IMR-90 (cell line): ENCODE data around the gene SRC. TPM values are rescaled to one million over a fixed set of nuclear protein-coding genes. Genes with fewer than 3 reads are reported as not detected.
"Not testable (repeated sequence)": the region's sequence is repeated elsewhere in the genome, so short reads cannot be mapped to it uniquely, and the experiment has no call there.

ENCODE experiments used
- ATAC-seq: fragments of 200-7000 bp; cut with Tn5 transposase; 2 replicates; pipeline ENCODE4 v1.9.1; 2020; ENCODE audit warnings: low read depth, mild to moderate bottlenecking, moderate library complexity
- BruUV-seq: library from RNA; stranded (reverse); fragments of 400-500 nt; replicated peaks from 2 replicates; lab custom pipeline; 2021; lab: Mats Ljungman, UMichigan
- CTCF ChIA-PET: fragments of 300-600 bp; formaldehyde crosslinking; extraction: SDS; loops from one replicate; lab custom pipeline; 2021; ENCODE audit warnings: antibody characterized with exemption; lab: Yijun Ruan, JAX
- POLR2A ChIA-PET: fragments of 300-600 bp; sonication (Branson Sonifier 250); formaldehyde crosslinking; loops from one replicate; lab custom pipeline; 2022; ENCODE audit warnings: antibody characterized with exemption; ENCODE audit not compliant: unreplicated experiment; lab: Charles Lee
- DNase-seq: peaks from one replicate; pipeline ENCODE4 v3.0.0; 2013
- H2AFZ ChIP-seq: replicated peaks from 2 replicates; pipeline ENCODE3; 2013; ENCODE audit warnings: low read length, mild to moderate bottlenecking; ENCODE audit not compliant: poor library complexity
- H2AK5ac ChIP-seq: 2 replicates; pipeline ENCODE4 v1.6.1; 2013; ENCODE audit warnings: low read depth, low read length, inconsistent platforms
- H2AK9ac ChIP-seq: replicated peaks from 2 replicates; pipeline ENCODE3; 2013; ENCODE audit warnings: mild to moderate bottlenecking, low read depth, low read length, moderate library complexity; ENCODE audit not compliant: poor library complexity
- H2BK120ac ChIP-seq: 2 replicates; pipeline ENCODE4 v1.6.1; 2013; ENCODE audit warnings: low read depth, low read length, inconsistent platforms
- H2BK15ac ChIP-seq: 3 replicates; pipeline ENCODE4 v1.6.1; 2013; ENCODE audit warnings: low read depth, low read length, inconsistent platforms
- H2BK20ac ChIP-seq: 2 replicates; pipeline ENCODE4 v1.6.1; 2013; ENCODE audit warnings: low read depth, mild to moderate bottlenecking, inconsistent platforms, low read length, moderate library complexity
- H2BK5ac ChIP-seq: 2 replicates; pipeline ENCODE4 v1.6.1; 2013; ENCODE audit warnings: mild to moderate bottlenecking, low read depth, low read length, inconsistent platforms; ENCODE audit not compliant: poor library complexity, severe bottlenecking
- H3K14ac ChIP-seq: replicated peaks from 2 replicates; pipeline ENCODE4 v1.6.1; 2013; ENCODE audit warnings: low read depth, low read length, inconsistent platforms
- H3K18ac ChIP-seq: 2 replicates; pipeline ENCODE4 v1.6.1; 2013; ENCODE audit warnings: low read depth, low read length, control low read depth
- H3K23ac ChIP-seq: 2 replicates; pipeline ENCODE4 v1.6.1; 2013; ENCODE audit warnings: low read depth, low read length, inconsistent platforms
- H3K27ac ChIP-seq: 2 replicates; pipeline ENCODE4 v1.5.1; 2013; ENCODE audit warnings: mild to moderate bottlenecking, control low read depth, low read length; ENCODE audit not compliant: insufficient read depth
- H3K27me3 ChIP-seq: 2 replicates; pipeline ENCODE4 v1.6.1; 2013; ENCODE audit warnings: low read length; ENCODE audit not compliant: control insufficient read depth, insufficient read depth
- H3K36me3 ChIP-seq: 2 replicates; pipeline ENCODE4 v1.6.1; 2013; ENCODE audit warnings: low read length, mixed read lengths; ENCODE audit not compliant: control insufficient read depth, insufficient read depth
- H3K4ac ChIP-seq: 2 replicates; pipeline ENCODE4 v1.6.1; 2013; ENCODE audit warnings: low read depth, low read length, inconsistent platforms
- H3K4me1 ChIP-seq: 2 replicates; pipeline ENCODE4 v1.6.1; 2013; ENCODE audit warnings: low read length, mixed read lengths; ENCODE audit not compliant: control insufficient read depth, insufficient read depth
- H3K4me2 ChIP-seq: 2 replicates; pipeline ENCODE4 v1.6.1; 2013; ENCODE audit warnings: low read depth, mild to moderate bottlenecking, control low read depth, low read length, moderate library complexity
- H3K4me3 ChIP-seq: 2 replicates; pipeline ENCODE4 v1.5.1; 2013; ENCODE audit warnings: low read depth, mild to moderate bottlenecking, control low read depth, low read length, moderate library complexity; ENCODE audit not compliant: insufficient read depth
- H3K56ac ChIP-seq: 2 replicates; pipeline ENCODE4 v1.6.1; 2013; ENCODE audit warnings: low read length, inconsistent platforms; ENCODE audit not compliant: insufficient read depth; ENCODE audit errors: extremely low read depth
- H3K79me1 ChIP-seq, 2 experiments: 2 replicates each; pipeline ENCODE4 v1.6.1; 2013; ENCODE audit warnings: low read length in 2 of 2, inconsistent platforms in 1 of 2, low read depth in 1 of 2
- H3K9ac ChIP-seq: 2 replicates; pipeline ENCODE4 v1.6.1; 2013; ENCODE audit warnings: low read depth, low read length, control low read depth
- H3K9me1 ChIP-seq: 2 replicates; pipeline ENCODE4 v1.6.1; 2013; ENCODE audit warnings: low read length, inconsistent platforms; ENCODE audit not compliant: insufficient read depth
- H3K9me3 ChIP-seq: 2 replicates; pipeline ENCODE4 v1.6.1; 2013; ENCODE audit warnings: low read length; ENCODE audit not compliant: control insufficient read depth, insufficient read depth
- H4K20me1 ChIP-seq: 2 replicates; pipeline ENCODE4 v1.6.1; 2013; ENCODE audit warnings: low read length, inconsistent platforms; ENCODE audit not compliant: insufficient read depth
- H4K5ac ChIP-seq: 2 replicates; pipeline ENCODE4 v1.6.1; 2013; ENCODE audit warnings: mild to moderate bottlenecking, low read depth, low read length, control low read depth
- H4K8ac ChIP-seq, 2 experiments: 2 replicates each; pipeline ENCODE4 v1.6.1; 2013; ENCODE audit warnings: low read depth in 2 of 2, low read length in 2 of 2, control low read depth in 1 of 2, inconsistent platforms in 1 of 2
- H4K91ac ChIP-seq: 2 replicates; pipeline ENCODE4 v1.6.1; 2013; ENCODE audit warnings: low read depth, low read length, inconsistent platforms; ENCODE audit not compliant: insufficient read depth
- WGBS, 2 experiments: methylation state at CpG; one replicate each; pipeline versions ENCODE4 v1.1.5 to v1.1.7; 2013; ENCODE audit warnings: missing lambda C conversion rate in 2 of 2; ENCODE audit not compliant: insufficient read length in 1 of 2; ENCODE audit errors: extremely low coverage in 2 of 2; 5-methylcytosine and 5-hydroxymethylcytosine counted together
- dilution Hi-C: fragments of 300-500 bp; cut with HindIII; formaldehyde crosslinking; loops from one replicate; pipeline ENCODE4 v1.14.3; 2018; ENCODE audit warnings: low sequenced_read_pairs; ENCODE audit not compliant: unreplicated experiment
- in situ Hi-C: fragments of 300-500 bp; cut with MboI; formaldehyde crosslinking; loops from 3 replicates; pipeline ENCODE4 v1.14.3; 2019; ENCODE audit warnings: low sequenced_read_pairs, inconsistent platforms, mixed read lengths
- intact Hi-C: fragments of 100-400 bp; cut with micrococcal nuclease; formaldehyde crosslinking; loops from 2 replicates; pipeline ENCODE4 v1.10.0; 2022
- polyA plus RNA-seq, 3 experiments: library from polyadenylated mRNA; depleted of rRNA; stranded (reverse); fragments of >200 nt; gene quantifications; 2 replicates each; pipeline ENCODE4 v1.2.3, GENCODE V29; 2012; ENCODE audit warnings: low replicate concordance in 1 of 3
- total RNA-seq: library from RNA; depleted of rRNA; stranded (reverse); fragments of >200 nt; gene quantifications from 2 replicates; pipeline ENCODE4 v1.2.3, GENCODE V29; 2012

SRC gene
- total and polyA plus RNA-seq, 2 of the 4 experiments (the other 2 are of a cell fraction) = 7.0 to 24.2 TPM

- H3K23ac ChIP-seq, H2AK5ac ChIP-seq, H4K91ac ChIP-seq, H3K4me3 ChIP-seq, H3K4me1 ChIP-seq, H3K14ac ChIP-seq, H3K56ac ChIP-seq, intact Hi-C loops, H2AK9ac ChIP-seq, H3K9me1 ChIP-seq, DNase-seq, H3K4me2 ChIP-seq, H4K8ac ChIP-seq, H2BK20ac ChIP-seq, CTCF ChIA-PET, H3K9ac ChIP-seq, H4K20me1 ChIP-seq, H4K5ac ChIP-seq, H2BK5ac ChIP-seq, H2AFZ ChIP-seq, H3K18ac ChIP-seq, BruUV-seq, H3K27me3 ChIP-seq, H3K4ac ChIP-seq, H3K27ac ChIP-seq, in situ Hi-C loops, H2BK15ac ChIP-seq, H2BK120ac ChIP-seq, dilution Hi-C loops, POLR2A ChIA-PET, ATAC-seq, H3K9me3 ChIP-seq: not testable (repeated sequence)
- H3K79me1 ChIP-seq = peaks cover 30 to 35% of the 10 kb centered on the region in 2 experiments
- WGBS, 2 experiments = 100% methylated on average over 1 of the region's 9 CpGs; no CpG with 5 or more reads in 1 of the 2 experiments
- H3K36me3 ChIP-seq = peaks cover 12% of the 10 kb centered on the region
These were observed 25.9 kb downstream of the SRC start for GRCh38 chr20:37371845-37372244.
